Activated naive CD4-positive, alpha-beta T cell treated with anti-CD3 and anti-CD28 coated beads, Interleukin-2, amount 10 ng/mL, durations not matched to agents 7 days and 5 days (primary cell): ENCODE data around the gene MOB3B.

Source experiments
- CTCF ChIA-PET: fragments of 350-600 bp; sonication (Branson Sonifier 250); formaldehyde crosslinking; loops from one replicate; lab custom pipeline; 2021; ENCODE audit warnings: antibody characterized with exemption; lab: Charles Lee
- DNase-seq: peaks from one replicate; pipeline ENCODE4 v3.0.0-alpha.2; 2020
- H3K27ac Mint-ChIP-seq: one replicate; pipeline ENCODE4 v1.8.0; 2021; ENCODE audit warnings: mild to moderate bottlenecking, moderate library complexity, mixed read lengths
- H3K27me3 Mint-ChIP-seq: one replicate; pipeline ENCODE4 v1.8.0; 2021; ENCODE audit warnings: mild to moderate bottlenecking, mixed read lengths
- H3K36me3 Mint-ChIP-seq: one replicate; pipeline ENCODE4 v1.8.0; 2021; ENCODE audit warnings: mixed read lengths
- H3K4me1 Mint-ChIP-seq: one replicate; pipeline ENCODE4 v1.8.0; 2021; ENCODE audit warnings: mixed read lengths
- H3K4me3 Mint-ChIP-seq: one replicate; pipeline ENCODE4 v1.8.0; 2021; ENCODE audit warnings: mild to moderate bottlenecking, moderate library complexity, mixed read lengths
- H3K9me3 Mint-ChIP-seq: one replicate; pipeline ENCODE4 v1.8.0; 2021; ENCODE audit warnings: mixed read lengths

The MOB3B gene

GRCh38 chr9:27344776-27345175 lies 184.8 kb downstream of the MOB3B start:
- Mint-ChIP-seq H3K4me3 (no peak overlapping the region), H3K4me1 (peaks cover 23% of the 10 kb centered on the region), H3K36me3 (peaks cover 1% of the 10 kb centered on the region), H3K27ac (no peak overlapping the region), H3K9me3 (peaks cover 2% of the 10 kb centered on the region), H3K27me3 (peaks cover 7% of the 10 kb centered on the region)
- CTCF ChIA-PET, result no interaction called here
- DNase-seq, result no peak

GRCh38 chr9:27341545-27342294 lies 187.9 kb downstream of the MOB3B start:
- Mint-ChIP-seq H3K36me3 (peaks cover 1% of the 10 kb centered on the region), H3K27me3 (peaks cover 7% of the 10 kb centered on the region), H3K9me3 (peaks cover 2% of the 10 kb centered on the region), H3K4me1 (peaks cover 4% of the 10 kb centered on the region), H3K4me3 (no peak overlapping the region), H3K27ac (no peak overlapping the region)
- CTCF ChIA-PET, result no interaction called here
- no peak for DNase-seq

GRCh38 chr9:27340961-27341511 lies 188.6 kb downstream of the MOB3B start:
- H3K27me3 Mint-ChIP-seq, result peaks cover 7% of the 10 kb centered on the region
- DNase-seq, result no peak
- CTCF ChIA-PET, result no interaction called here
- H3K9me3 Mint-ChIP-seq, result peaks cover 2% of the 10 kb centered on the region
- H3K4me3 Mint-ChIP-seq, result no peak overlapping the region
- no peak overlapping the region for H3K27ac Mint-ChIP-seq
- peaks cover 7% of the 10 kb centered on the region for H3K4me1 Mint-ChIP-seq
- H3K36me3 Mint-ChIP-seq, result peaks cover 1% of the 10 kb centered on the region

GRCh38 chr9:27340285-27340674 lies 189.3 kb downstream of the MOB3B start:
- peaks cover 8% of the 10 kb centered on the region for H3K4me1 Mint-ChIP-seq
- no peak for DNase-seq
- CTCF ChIA-PET, result no interaction called here
- peaks cover 1% of the 10 kb centered on the region for H3K36me3 Mint-ChIP-seq
- peaks cover 11% of the 10 kb centered on the region for H3K27me3 Mint-ChIP-seq
- H3K4me3 Mint-ChIP-seq, result no peak overlapping the region
- H3K9me3 Mint-ChIP-seq, result peaks cover 2% of the 10 kb centered on the region
- H3K27ac Mint-ChIP-seq, result no peak overlapping the region

- H3K36me3 Mint-ChIP-seq, result peaks cover 1% of the 10 kb centered on the region
- CTCF ChIA-PET, result no interaction called here
- DNase-seq, result no peak
- no peak overlapping the region for H3K4me3 Mint-ChIP-seq
- peaks cover 2% of the 10 kb centered on the region for H3K9me3 Mint-ChIP-seq
- peaks cover 8% of the 10 kb centered on the region for H3K4me1 Mint-ChIP-seq
- no peak overlapping the region for H3K27ac Mint-ChIP-seq
- H3K27me3 Mint-ChIP-seq, result peaks cover 11% of the 10 kb centered on the region
Measured at GRCh38 chr9:27339661-27340284, 189.8 kb downstream of the MOB3B start.

DNA sequence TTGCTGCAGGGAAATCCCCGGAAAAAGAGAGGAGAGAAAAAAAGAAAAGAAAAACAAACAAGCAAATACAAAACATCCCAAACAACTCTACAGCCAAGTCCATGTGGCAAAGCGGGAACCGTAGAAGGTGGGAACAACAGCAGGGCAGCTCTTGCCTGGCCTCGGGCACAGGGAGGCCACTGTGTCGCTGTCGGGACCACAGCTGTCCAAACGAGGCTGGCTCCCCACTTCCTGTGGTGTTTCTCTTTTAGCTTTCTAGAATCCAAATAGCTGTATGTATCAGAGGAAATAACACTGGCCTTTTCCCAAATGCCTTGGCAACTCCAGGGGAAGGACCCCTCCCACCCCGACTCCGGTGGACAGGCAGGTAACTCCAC lies 191.1 kb downstream of the MOB3B start:
- Mint-ChIP-seq H3K27ac (no peak overlapping the region), H3K4me1 (peaks cover 12% of the 10 kb centered on the region), H3K9me3 (no peaks in the 10 kb centered on the region), H3K4me3 (no peak overlapping the region), H3K36me3 (peaks cover 1% of the 10 kb centered on the region), H3K27me3 (peaks cover 14% of the 10 kb centered on the region)
- no peak for DNase-seq
- CTCF ChIA-PET, result interaction anchor here (1.4 to 1.7 kb wide), 2 partner anchors 191 to 192 kb away, joined by 3 to 7 read pairs; partner anchors contain the start of gene MOB3B

DNA sequence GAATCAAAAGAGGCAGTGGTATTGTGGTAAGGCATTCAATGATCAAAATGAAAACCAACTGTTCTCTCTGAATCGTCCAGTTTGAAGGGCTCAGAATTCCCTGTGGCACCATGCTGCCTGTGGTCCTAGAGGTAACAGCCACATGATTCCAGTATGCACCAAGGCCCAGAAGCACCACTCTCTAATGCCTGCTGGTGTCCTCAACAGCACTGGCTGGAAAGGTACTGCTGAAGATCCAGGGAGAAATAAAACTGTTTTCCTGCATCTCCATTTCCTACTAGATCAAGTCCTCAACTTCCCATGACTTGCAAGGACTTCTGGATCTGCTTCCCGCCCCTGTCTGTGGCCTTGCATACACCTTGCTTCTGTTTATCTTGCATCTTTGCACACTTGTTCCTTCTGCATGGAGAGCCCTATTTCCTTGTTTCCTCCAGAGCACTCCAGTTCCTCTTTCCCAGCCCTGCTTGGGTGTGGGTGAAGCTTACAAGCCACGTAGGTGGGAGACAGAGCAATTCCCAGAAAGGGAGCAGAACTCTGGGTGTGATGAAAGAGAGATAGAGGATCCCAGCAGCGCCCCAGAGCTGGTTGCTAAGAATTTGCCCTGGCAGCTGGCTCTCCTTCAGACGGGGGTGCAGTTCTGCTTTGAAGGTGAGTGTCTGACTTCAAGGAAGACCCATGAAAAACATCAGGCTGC lies 191.6 kb downstream of the MOB3B start:
- peaks cover 1% of the 10 kb centered on the region for H3K36me3 Mint-ChIP-seq
- H3K9me3 Mint-ChIP-seq, result no peaks in the 10 kb centered on the region
- H3K4me1 Mint-ChIP-seq, result peaks cover 15% of the 10 kb centered on the region
- DNase-seq, result no peak
- CTCF ChIA-PET, result interaction anchor here (1.0 to 1.7 kb wide), 3 partner anchors 191 to 209 kb away, joined by 3 to 7 read pairs (median 3); partner anchors contain the start of gene MOB3B
- H3K27me3 Mint-ChIP-seq, result peaks cover 15% of the 10 kb centered on the region
- H3K4me3 Mint-ChIP-seq, result no peak overlapping the region
- H3K27ac Mint-ChIP-seq, result no peak overlapping the region

GRCh38 chr9:27337236-27337635 lies 192.4 kb downstream of the MOB3B start:
- Mint-ChIP-seq H3K4me1 (peaks cover 15% of the 10 kb centered on the region), H3K36me3 (no peaks in the 10 kb centered on the region), H3K4me3 (no peak overlapping the region), H3K27ac (no peak overlapping the region), H3K27me3 (peaks cover 15% of the 10 kb centered on the region), H3K9me3 (no peaks in the 10 kb centered on the region)
- CTCF ChIA-PET, result interaction anchor here (1.0 to 1.7 kb wide), 2 partner anchors 192 to 210 kb away, joined by 3 to 7 read pairs; partner anchors contain the start of gene MOB3B
- no peak for DNase-seq

DNA sequence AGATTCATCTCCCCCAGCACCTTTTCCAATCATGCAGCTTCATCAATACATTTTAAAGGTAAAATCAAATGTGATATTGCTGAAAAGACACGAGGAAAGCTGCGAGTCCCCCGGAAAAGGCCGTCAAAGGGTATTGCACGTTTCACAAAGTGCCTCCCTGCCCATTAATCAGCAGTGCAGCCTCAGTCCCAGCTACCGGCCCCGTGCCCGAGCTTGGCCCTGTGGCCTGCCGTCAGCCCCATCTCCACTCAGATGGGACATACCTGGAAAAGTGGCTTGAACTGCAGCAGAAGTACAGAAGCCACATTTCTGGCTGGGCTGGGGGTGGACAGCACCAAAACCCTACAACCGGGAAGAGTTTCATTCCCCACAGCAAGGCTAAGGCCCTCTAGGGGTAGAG lies 192.8 kb downstream of the MOB3B start:
- no peak for DNase-seq
- H3K27ac Mint-ChIP-seq, result no peak overlapping the region
- peaks cover 15% of the 10 kb centered on the region for H3K4me1 Mint-ChIP-seq
- no peak overlapping the region for H3K4me3 Mint-ChIP-seq
- no peaks in the 10 kb centered on the region for H3K36me3 Mint-ChIP-seq
- H3K9me3 Mint-ChIP-seq, result no peaks in the 10 kb centered on the region
- CTCF ChIA-PET, result interaction anchor here (2.6 kb wide), 1 partner anchor 193 kb away, joined by 16 read pairs; the partner anchor contains the start of gene MOB3B
- H3K27me3 Mint-ChIP-seq, result peaks cover 15% of the 10 kb centered on the region

DNA sequence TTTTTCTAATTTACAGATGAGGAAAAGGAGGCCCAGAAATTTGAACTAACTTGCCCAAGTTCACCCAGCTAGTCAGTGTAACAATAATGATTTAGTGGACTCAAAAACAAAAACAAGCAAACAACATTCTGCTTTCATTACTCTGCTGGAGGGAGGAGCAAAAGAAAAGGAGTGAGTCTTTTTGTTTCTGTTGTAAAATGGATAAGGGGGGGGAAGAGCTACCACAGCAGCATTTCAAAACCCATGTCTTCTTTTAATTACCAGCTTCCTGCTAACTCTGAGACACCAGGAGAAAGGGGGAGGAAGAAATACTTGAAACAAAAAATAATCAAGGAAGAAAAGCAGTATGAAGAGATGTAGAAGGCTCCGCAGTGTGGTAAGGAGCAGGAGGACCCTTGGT lies 193.5 kb downstream of the MOB3B start:
- CTCF ChIA-PET, result interaction anchor here (2.6 kb wide), 1 partner anchor 194 kb away, joined by 16 read pairs; the partner anchor contains the start of gene MOB3B
- H3K4me3 Mint-ChIP-seq, result no peak overlapping the region
- no peaks in the 10 kb centered on the region for H3K9me3 Mint-ChIP-seq
- no peaks in the 10 kb centered on the region for H3K36me3 Mint-ChIP-seq
- peaks cover 15% of the 10 kb centered on the region for H3K27me3 Mint-ChIP-seq
- DNase-seq, result no peak
- no peak overlapping the region for H3K27ac Mint-ChIP-seq
- peaks cover 15% of the 10 kb centered on the region for H3K4me1 Mint-ChIP-seq

GRCh38 chr9:27335075-27335474 lies 194.5 kb downstream of the MOB3B start:
- H3K27me3 Mint-ChIP-seq, result peaks cover 11% of the 10 kb centered on the region
- peaks cover 15% of the 10 kb centered on the region for H3K4me1 Mint-ChIP-seq
- H3K4me3 Mint-ChIP-seq, result no peak overlapping the region
- DNase-seq, result no peak
- H3K36me3 Mint-ChIP-seq, result no peaks in the 10 kb centered on the region
- H3K27ac Mint-ChIP-seq, result no peak overlapping the region
- no peaks in the 10 kb centered on the region for H3K9me3 Mint-ChIP-seq
- CTCF ChIA-PET, result interaction anchor here (2.6 kb wide), 1 partner anchor 195 kb away, joined by 16 read pairs; the partner anchor contains the start of gene MOB3B

DNA sequence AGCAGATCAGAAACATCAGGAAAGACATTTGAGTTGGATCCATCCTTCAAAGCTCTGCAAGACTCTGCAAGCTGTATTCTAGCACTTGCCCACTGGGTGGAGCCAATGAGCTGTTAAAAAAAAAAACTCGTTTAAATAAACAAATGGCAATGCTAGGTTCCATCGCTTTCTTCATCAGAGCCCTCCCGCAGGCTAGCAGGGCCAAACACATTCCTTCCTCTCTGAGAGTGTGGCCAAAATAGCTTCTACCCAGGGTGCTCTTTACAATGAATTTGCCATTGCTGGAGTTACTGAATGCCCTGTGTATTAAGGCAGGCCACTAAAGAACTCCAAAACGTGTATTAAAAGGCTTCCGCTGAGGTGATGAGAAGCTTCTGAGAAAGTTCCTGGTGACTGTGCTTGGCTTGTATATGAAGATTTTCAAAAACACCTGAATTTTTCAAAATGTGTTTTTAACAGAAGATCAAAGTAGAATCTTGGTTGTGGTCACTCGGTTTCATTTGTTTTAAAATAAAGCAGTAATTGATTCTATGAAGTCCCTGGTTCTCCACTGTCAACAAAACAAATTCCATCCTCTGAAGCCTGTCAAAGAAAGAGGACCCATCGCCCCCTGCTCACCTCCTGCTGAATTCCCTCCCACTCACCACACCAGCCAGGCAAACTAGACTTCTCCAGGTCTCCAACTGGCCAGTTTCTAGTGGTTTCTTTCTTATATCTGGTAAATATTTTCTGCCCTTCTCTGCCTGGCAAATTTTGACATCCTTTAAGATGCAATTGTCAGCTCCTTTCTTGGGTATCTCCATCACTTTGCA lies 196.2 kb downstream of the MOB3B start:
- Mint-ChIP-seq H3K4me3 (no peak overlapping the region), H3K27ac (no peak overlapping the region), H3K9me3 (no peaks in the 10 kb centered on the region), H3K27me3 (peaks cover 15% of the 10 kb centered on the region), H3K36me3 (no peaks in the 10 kb centered on the region), H3K4me1 (peaks cover 15% of the 10 kb centered on the region)
- CTCF ChIA-PET, result interaction anchor here (0.9 to 3.1 kb wide), 23 partner anchors 12 to 228 kb away, joined by 3 to 57 read pairs (median 4); partner anchors contain the start of gene MOB3B
- DNase-seq, result peak; percentile 64

GRCh38 chr9:27331393-27331792 lies 198.2 kb downstream of the MOB3B start:
- Mint-ChIP-seq H3K27ac (no peak overlapping the region), H3K4me3 (no peak overlapping the region), H3K27me3 (peaks cover 19% of the 10 kb centered on the region), H3K36me3 (no peaks in the 10 kb centered on the region), H3K9me3 (no peaks in the 10 kb centered on the region), H3K4me1 (peaks cover 11% of the 10 kb centered on the region)
- DNase-seq, result no peak
- CTCF ChIA-PET, result interaction anchor here (2.8 to 3.1 kb wide), 3 partner anchors 200 to 216 kb away, joined by 12 to 57 read pairs (median 51); partner anchors contain the start of gene MOB3B
